Temporal lobe (tissue), 1 donor: Measurements from ENCODE around the gene ZNF469. TPM values are rescaled to one million over a fixed set of nuclear protein-coding genes. Genes with fewer than 3 reads are reported as not detected.

Experiments
- total RNA-seq: library from RNA; depleted of rRNA; stranded (reverse); fragments of >200 nt; gene quantifications from one replicate; pipeline ENCODE4 v1.2.3, GENCODE V29; 2014

The ZNF469 gene
- total RNA-seq, 1 donor from 2014 or later, result 0.74 TPM

Other genes with a start within 250 kb of the ZNF469 start
- 0.49 TPM for gene ZFPM1, start 70.3 kb downstream of the ZNF469 start, total RNA-seq
- 9.1 TPM for gene ZC3H18, start 187.4 kb downstream of the ZNF469 start, total RNA-seq